ENCODE results near the gene KIF4A. TPM values are rescaled to one million over a fixed set of nuclear protein-coding genes. Genes with fewer than 3 reads are reported as not detected.

The KIF4A gene
- total and polyA plus RNA-seq, 9 of the 15 experiments (the other 6 are each of a cell fraction or from before 2014, with no cell fraction given): 13.0 to 42.7 (median 35.9) TPM

Small RNAs within 50 kb of the gene (small RNA-seq; reads per million reads assigned to genes)
- 0.77 reads per million, percentile 46 among the genes with 10 or more reads in this experiment for gene RNA5SP507
- gene RNU4-81P: not detected
- gene RNY4P23: 2.2 reads per million, percentile 83 among the genes with 10 or more reads in this experiment

Other genes with a start within 250 kb of the KIF4A start
Only the 7 nearest of the 11 such genes appear.
- not detected in 2 replicates for gene DGAT2L6, start 112.6 kb upstream of the KIF4A start, total RNA-seq (2014; rRNA removed)
- not detected in 2 replicates for gene DGAT2L6, start 112.6 kb upstream of the KIF4A start, total RNA-seq (2014; rRNA removed; fragmentation: Illumina TruSeq; extraction: Trizol)
- not detected in 2 replicates for gene DGAT2L6, start 112.6 kb upstream of the KIF4A start, total RNA-seq (2015; rRNA removed; fragmentation: Illumina TruSeq; extraction: Trizol)
- gene DGAT2L6, start 112.6 kb upstream of the KIF4A start, total RNA-seq (2021): not detected in 2 replicates
- not detected in 2 replicates for gene DGAT2L6, start 112.6 kb upstream of the KIF4A start, polyA plus RNA-seq (2011; rRNA removed)
- gene DGAT2L6, start 112.6 kb upstream of the KIF4A start, polyA plus RNA-seq (2014; fragmentation: Illumina TruSeq; extraction: Trizol): not detected in 2 replicates
- not detected for gene DGAT2L6, start 112.6 kb upstream of the KIF4A start, polyA plus RNA-seq (2014; fragmentation: Nextera tagmentation; extraction: Ambion mirVana)
- not detected in 2 replicates for gene DGAT2L6, start 112.6 kb upstream of the KIF4A start, polyA plus RNA-seq (2014; rRNA removed)
- not detected in 2 replicates for gene AWAT1, start 55.4 kb upstream of the KIF4A start, total RNA-seq (2014; rRNA removed)
- not detected in 2 replicates for gene AWAT1, start 55.4 kb upstream of the KIF4A start, total RNA-seq (2014; rRNA removed; fragmentation: Illumina TruSeq; extraction: Trizol)
- not detected in 2 replicates for gene AWAT1, start 55.4 kb upstream of the KIF4A start, total RNA-seq (2015; rRNA removed; fragmentation: Illumina TruSeq; extraction: Trizol)
- gene AWAT1, start 55.4 kb upstream of the KIF4A start, total RNA-seq (2021): not detected in 2 replicates
- not detected in 2 replicates for gene AWAT1, start 55.4 kb upstream of the KIF4A start, polyA plus RNA-seq (2011; rRNA removed)
- not detected in 2 replicates for gene AWAT1, start 55.4 kb upstream of the KIF4A start, polyA plus RNA-seq (2014; fragmentation: Illumina TruSeq; extraction: Trizol)
- gene AWAT1, start 55.4 kb upstream of the KIF4A start, polyA plus RNA-seq (2014; fragmentation: Nextera tagmentation; extraction: Ambion mirVana): not detected
- gene AWAT1, start 55.4 kb upstream of the KIF4A start, polyA plus RNA-seq (2014; rRNA removed): not detected in 2 replicates
- gene P2RY4, start 29.9 kb upstream of the KIF4A start, total RNA-seq (2014; rRNA removed): not detected in 2 replicates
- gene P2RY4, start 29.9 kb upstream of the KIF4A start, total RNA-seq (2014; rRNA removed; fragmentation: Illumina TruSeq; extraction: Trizol): not detected in 2 replicates
- gene P2RY4, start 29.9 kb upstream of the KIF4A start, total RNA-seq (2015; rRNA removed; fragmentation: Illumina TruSeq; extraction: Trizol): not detected in 2 replicates
- gene P2RY4, start 29.9 kb upstream of the KIF4A start, total RNA-seq (2021): not detected in 2 replicates
- not detected in 2 replicates for gene P2RY4, start 29.9 kb upstream of the KIF4A start, polyA plus RNA-seq (2011; rRNA removed)
- not detected in 2 replicates for gene P2RY4, start 29.9 kb upstream of the KIF4A start, polyA plus RNA-seq (2014; fragmentation: Illumina TruSeq; extraction: Trizol)
- gene P2RY4, start 29.9 kb upstream of the KIF4A start, polyA plus RNA-seq (2014; fragmentation: Nextera tagmentation; extraction: Ambion mirVana): not detected
- gene P2RY4, start 29.9 kb upstream of the KIF4A start, polyA plus RNA-seq (2014; rRNA removed): not detected in 2 replicates
- gene ARR3, start 21.8 kb upstream of the KIF4A start, total RNA-seq (2014; rRNA removed): not detected in 2 replicates
- gene ARR3, start 21.8 kb upstream of the KIF4A start, total RNA-seq (2014; rRNA removed; fragmentation: Illumina TruSeq; extraction: Trizol): not detected in 2 replicates
- gene ARR3, start 21.8 kb upstream of the KIF4A start, total RNA-seq (2015; rRNA removed; fragmentation: Illumina TruSeq; extraction: Trizol): not detected in 2 replicates
- not detected in 2 replicates for gene ARR3, start 21.8 kb upstream of the KIF4A start, total RNA-seq (2021)
- not detected in 2 replicates for gene ARR3, start 21.8 kb upstream of the KIF4A start, polyA plus RNA-seq (2011; rRNA removed)
- gene ARR3, start 21.8 kb upstream of the KIF4A start, polyA plus RNA-seq (2014; fragmentation: Illumina TruSeq; extraction: Trizol): not detected in 2 replicates
- gene ARR3, start 21.8 kb upstream of the KIF4A start, polyA plus RNA-seq (2014; fragmentation: Nextera tagmentation; extraction: Ambion mirVana): not detected
- not detected in 2 replicates for gene ARR3, start 21.8 kb upstream of the KIF4A start, polyA plus RNA-seq (2014; rRNA removed)
- gene RAB41, start 7.9 kb upstream of the KIF4A start, total RNA-seq (2014; rRNA removed): not detected in 2 replicates
- gene RAB41, start 7.9 kb upstream of the KIF4A start, total RNA-seq (2014; rRNA removed; fragmentation: Illumina TruSeq; extraction: Trizol): not detected in 2 replicates
- not detected in 2 replicates for gene RAB41, start 7.9 kb upstream of the KIF4A start, total RNA-seq (2015; rRNA removed; fragmentation: Illumina TruSeq; extraction: Trizol)
- gene RAB41, start 7.9 kb upstream of the KIF4A start, total RNA-seq (2021): not detected in 2 replicates
- gene RAB41, start 7.9 kb upstream of the KIF4A start, polyA plus RNA-seq (2011; rRNA removed): not detected in 2 replicates
- not detected in 2 replicates for gene RAB41, start 7.9 kb upstream of the KIF4A start, polyA plus RNA-seq (2014; fragmentation: Illumina TruSeq; extraction: Trizol)
- under 1 TPM in 1 of 2 experiments, not detected in 1; 0.08 TPM for gene RAB41, start 7.9 kb upstream of the KIF4A start, polyA plus RNA-seq (2014; fragmentation: Nextera tagmentation; extraction: Ambion mirVana)
- gene RAB41, start 7.9 kb upstream of the KIF4A start, polyA plus RNA-seq (2014; rRNA removed): not detected in 2 replicates
- gene PDZD11, start 177 bp upstream of the KIF4A start, total RNA-seq (2014; rRNA removed): 20.7 and 21.9 TPM in 2 replicates
- 32.5 and 34.5 TPM in 2 replicates for gene PDZD11, start 177 bp upstream of the KIF4A start, total RNA-seq (2014; rRNA removed; fragmentation: Illumina TruSeq; extraction: Trizol)
- 24.7 and 28.6 TPM in 2 replicates for gene PDZD11, start 177 bp upstream of the KIF4A start, total RNA-seq (2015; rRNA removed; fragmentation: Illumina TruSeq; extraction: Trizol)
- 25.0 and 25.1 TPM in 2 replicates for gene PDZD11, start 177 bp upstream of the KIF4A start, total RNA-seq (2021)
- gene PDZD11, start 177 bp upstream of the KIF4A start, polyA plus RNA-seq (2011; rRNA removed): 44.2 and 67.1 TPM in 2 replicates
- gene PDZD11, start 177 bp upstream of the KIF4A start, polyA plus RNA-seq (2014; fragmentation: Illumina TruSeq; extraction: Trizol): 45.6 and 52.9 TPM in 2 replicates
- 100 to 1,000 TPM in 1 of 2 experiments, 10 to 100 TPM in 1; 93.7 to 109 TPM for gene PDZD11, start 177 bp upstream of the KIF4A start, polyA plus RNA-seq (2014; fragmentation: Nextera tagmentation; extraction: Ambion mirVana)
- 36.4 and 42.2 TPM in 2 replicates for gene PDZD11, start 177 bp upstream of the KIF4A start, polyA plus RNA-seq (2014; rRNA removed)
- not detected in 2 replicates for gene GDPD2, start 133.2 kb downstream of the KIF4A start, total RNA-seq (2014; rRNA removed)
- gene GDPD2, start 133.2 kb downstream of the KIF4A start, total RNA-seq (2014; rRNA removed; fragmentation: Illumina TruSeq; extraction: Trizol): not detected in 2 replicates
- gene GDPD2, start 133.2 kb downstream of the KIF4A start, total RNA-seq (2015; rRNA removed; fragmentation: Illumina TruSeq; extraction: Trizol): not detected in 2 replicates
- gene GDPD2, start 133.2 kb downstream of the KIF4A start, total RNA-seq (2021): 0.09 TPM in 1 of 2 replicates, not detected in the other
- gene GDPD2, start 133.2 kb downstream of the KIF4A start, polyA plus RNA-seq (2011; rRNA removed): 0.07 TPM in 1 of 2 replicates, not detected in the other
- gene GDPD2, start 133.2 kb downstream of the KIF4A start, polyA plus RNA-seq (2014; fragmentation: Illumina TruSeq; extraction: Trizol): not detected in 2 replicates
- not detected for gene GDPD2, start 133.2 kb downstream of the KIF4A start, polyA plus RNA-seq (2014; fragmentation: Nextera tagmentation; extraction: Ambion mirVana)
- gene GDPD2, start 133.2 kb downstream of the KIF4A start, polyA plus RNA-seq (2014; rRNA removed): not detected in 2 replicates

Data from K562 (cell line).